22Rv1 (cell line): ENCODE results near the gene GNG5.
"Not testable (repeated sequence)": the region's sequence is repeated elsewhere in the genome, so short reads cannot be mapped to it uniquely, and the experiment has no call there.

Experiments used
- H3K27ac ChIP-seq: fragments of 450-650 bp; 2 replicates; pipeline ENCODE4 v1.5.1; 2017
- ZFX ChIP-seq: fragments of 450-650 bp; IDR thresholded peaks from 2 replicates; pipeline ENCODE4 v1.6.1; 2017; ENCODE audit warnings: antibody characterized with exemption, borderline replicate concordance
- TF ChIP-seq, protein P1 (sequence below): fragments of 450-650 bp; IDR thresholded peaks from 2 replicates; pipeline ENCODE4 v1.5.1; 2017; ENCODE audit warnings: mild to moderate bottlenecking

GNG5 gene

GRCh38 chr1:84467298-84467697 lies 39.1 kb downstream of the GNG5 start:
- no peak overlapping the region for H3K27ac ChIP-seq
- no peak for TF ChIP-seq ZFX
- TF ChIP-seq, protein P1, sequence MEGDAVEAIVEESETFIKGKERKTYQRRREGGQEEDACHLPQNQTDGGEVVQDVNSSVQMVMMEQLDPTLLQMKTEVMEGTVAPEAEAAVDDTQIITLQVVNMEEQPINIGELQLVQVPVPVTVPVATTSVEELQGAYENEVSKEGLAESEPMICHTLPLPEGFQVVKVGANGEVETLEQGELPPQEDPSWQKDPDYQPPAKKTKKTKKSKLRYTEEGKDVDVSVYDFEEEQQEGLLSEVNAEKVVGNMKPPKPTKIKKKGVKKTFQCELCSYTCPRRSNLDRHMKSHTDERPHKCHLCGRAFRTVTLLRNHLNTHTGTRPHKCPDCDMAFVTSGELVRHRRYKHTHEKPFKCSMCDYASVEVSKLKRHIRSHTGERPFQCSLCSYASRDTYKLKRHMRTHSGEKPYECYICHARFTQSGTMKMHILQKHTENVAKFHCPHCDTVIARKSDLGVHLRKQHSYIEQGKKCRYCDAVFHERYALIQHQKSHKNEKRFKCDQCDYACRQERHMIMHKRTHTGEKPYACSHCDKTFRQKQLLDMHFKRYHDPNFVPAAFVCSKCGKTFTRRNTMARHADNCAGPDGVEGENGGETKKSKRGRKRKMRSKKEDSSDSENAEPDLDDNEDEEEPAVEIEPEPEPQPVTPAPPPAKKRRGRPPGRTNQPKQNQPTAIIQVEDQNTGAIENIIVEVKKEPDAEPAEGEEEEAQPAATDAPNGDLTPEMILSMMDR: no peak

DNA sequence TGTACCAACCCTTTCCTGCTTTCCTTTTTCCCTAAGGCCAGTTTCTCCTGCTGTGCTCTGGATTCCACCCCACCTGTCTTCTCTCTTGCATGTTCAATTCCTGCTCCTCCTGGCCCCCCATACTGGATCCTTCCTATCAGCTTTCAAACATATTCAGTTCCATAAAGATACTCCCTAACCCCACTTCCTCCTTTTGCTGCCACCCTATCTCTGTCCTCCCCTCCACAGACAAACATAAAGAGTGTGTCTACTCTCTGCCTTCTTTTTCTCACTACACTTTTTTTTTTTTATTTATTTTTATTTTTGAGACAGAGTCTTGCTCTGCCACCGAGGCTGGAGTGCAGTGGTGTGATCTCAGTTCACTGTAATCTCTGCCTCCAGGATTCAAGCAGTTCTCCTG lies 44.3 kb downstream of the GNG5 start:
- TF ChIP-seq ZFX: no peak
- TF ChIP-seq, protein P1: no peak
- H3K27ac ChIP-seq: no peak overlapping the region

GRCh38 chr1:84452436-84452835 lies 53.9 kb downstream of the GNG5 start:
- TF ChIP-seq, protein P1: no peak
- TF ChIP-seq ZFX: no peak
- no peak overlapping the region for H3K27ac ChIP-seq

DNA sequence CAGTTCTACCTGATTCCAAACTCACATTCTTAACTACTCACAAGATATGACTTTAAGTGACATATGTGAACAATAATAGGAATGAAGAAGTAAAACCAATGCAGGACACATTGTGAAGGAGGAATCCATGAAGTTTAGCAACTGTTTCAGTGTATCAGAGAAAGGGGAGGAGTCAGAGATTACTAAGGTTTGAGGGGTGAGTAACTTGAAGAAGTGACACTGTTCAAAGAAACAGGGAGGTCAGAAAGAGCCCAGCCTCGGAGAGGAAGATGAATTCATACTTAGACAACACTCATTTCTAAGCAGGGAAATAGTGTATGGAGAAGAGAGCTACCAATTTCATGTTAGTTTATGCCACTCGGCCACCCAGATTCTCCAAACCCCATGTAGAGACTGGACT lies 55.5 kb downstream of the GNG5 start:
- H3K27ac ChIP-seq: no peak overlapping the region
- TF ChIP-seq, protein P1: no peak
- no peak for TF ChIP-seq ZFX

GRCh38 chr1:84448704-84449103 lies 57.7 kb downstream of the GNG5 start:
- H3K27ac ChIP-seq: not testable (repeated sequence)
